Measurements from ENCODE around the gene TMEM125. TPM values are rescaled to one million over a fixed set of nuclear protein-coding genes. Genes with fewer than 3 reads are reported as not detected.

Gene TMEM125
- total RNA-seq, 1 donor from 2014 or later: 1.2 TPM

DNA sequence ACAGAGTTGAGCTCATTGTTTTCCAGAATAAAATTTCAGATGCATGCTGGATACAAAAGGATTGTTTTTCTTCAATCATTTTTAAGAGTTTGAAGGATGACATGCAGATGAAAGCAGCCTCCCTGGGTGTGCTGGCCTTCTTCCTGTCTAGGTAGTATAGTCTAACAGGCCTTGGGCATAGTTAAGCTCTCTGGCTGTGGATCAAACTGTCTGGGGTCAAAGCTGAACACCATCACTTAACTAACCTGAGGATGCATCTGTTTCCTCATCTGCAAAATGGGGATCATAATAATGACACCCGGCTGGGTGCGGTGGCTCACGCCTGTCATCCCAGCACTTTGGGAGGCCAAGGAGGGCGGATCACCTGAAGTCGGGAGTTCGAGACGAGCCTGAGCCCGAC lies 25.0 kb downstream of the TMEM125 start:
- no peak for TF ChIP-seq POLR2AphosphoS5 (IDR thresholded peaks at IDR 0.05; ENCODE audit: insufficient read depth in 1 of 2, low read depth in 1 of 2)
- TF ChIP-seq POLR2A (IDR thresholded peaks at IDR 0.05): no peak
- TF ChIP-seq, protein P1, sequence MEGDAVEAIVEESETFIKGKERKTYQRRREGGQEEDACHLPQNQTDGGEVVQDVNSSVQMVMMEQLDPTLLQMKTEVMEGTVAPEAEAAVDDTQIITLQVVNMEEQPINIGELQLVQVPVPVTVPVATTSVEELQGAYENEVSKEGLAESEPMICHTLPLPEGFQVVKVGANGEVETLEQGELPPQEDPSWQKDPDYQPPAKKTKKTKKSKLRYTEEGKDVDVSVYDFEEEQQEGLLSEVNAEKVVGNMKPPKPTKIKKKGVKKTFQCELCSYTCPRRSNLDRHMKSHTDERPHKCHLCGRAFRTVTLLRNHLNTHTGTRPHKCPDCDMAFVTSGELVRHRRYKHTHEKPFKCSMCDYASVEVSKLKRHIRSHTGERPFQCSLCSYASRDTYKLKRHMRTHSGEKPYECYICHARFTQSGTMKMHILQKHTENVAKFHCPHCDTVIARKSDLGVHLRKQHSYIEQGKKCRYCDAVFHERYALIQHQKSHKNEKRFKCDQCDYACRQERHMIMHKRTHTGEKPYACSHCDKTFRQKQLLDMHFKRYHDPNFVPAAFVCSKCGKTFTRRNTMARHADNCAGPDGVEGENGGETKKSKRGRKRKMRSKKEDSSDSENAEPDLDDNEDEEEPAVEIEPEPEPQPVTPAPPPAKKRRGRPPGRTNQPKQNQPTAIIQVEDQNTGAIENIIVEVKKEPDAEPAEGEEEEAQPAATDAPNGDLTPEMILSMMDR (IDR thresholded peaks at IDR 0.05): no peak
- intact Hi-C loops (cut with DNase I): no loop called here
- Histone ChIP-seq H3K4me1 (peaks cover 20% of the 10 kb centered on the region), H3K4me3 (no peak overlapping the region), H3K27me3 (no peaks in the 10 kb centered on the region), H3K27ac (peak overlapping the region; percentile 63), H3K9me3 (no peaks in the 10 kb centered on the region), H3K36me3 (no peaks in the 10 kb centered on the region)
- no peak for DNase-seq (ENCODE audit: extremely low spot score in 2 of 2)

DNA sequence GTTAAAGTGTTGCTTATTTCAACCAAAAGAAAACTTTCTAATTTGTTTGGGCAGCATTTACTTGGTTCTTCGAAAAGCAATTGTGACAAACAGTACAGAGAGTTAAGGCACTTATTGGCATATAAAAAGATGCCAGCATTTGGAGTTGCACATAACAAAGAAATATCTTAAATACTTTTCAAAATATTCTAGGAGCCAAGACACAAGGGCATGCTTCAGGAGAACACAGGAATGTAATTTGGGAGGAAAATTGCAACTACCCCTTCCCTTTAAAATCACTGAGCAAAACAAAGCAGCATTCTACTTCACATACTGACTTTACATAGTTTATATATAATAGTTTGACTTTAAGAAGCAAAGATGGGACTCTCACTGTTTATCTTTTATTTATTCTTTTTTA lies 26.4 kb downstream of the TMEM125 start:
- Histone ChIP-seq H3K27me3 (no peaks in the 10 kb centered on the region), H3K4me1 (peaks cover 20% of the 10 kb centered on the region), H3K36me3 (no peaks in the 10 kb centered on the region), H3K4me3 (no peak overlapping the region), H3K27ac (peak overlapping the region; percentile 63), H3K9me3 (no peaks in the 10 kb centered on the region)
- DNase-seq (ENCODE audit: extremely low spot score in 2 of 2): no peak
- TF ChIP-seq, protein P1 (IDR thresholded peaks at IDR 0.05): no peak
- TF ChIP-seq POLR2A (IDR thresholded peaks at IDR 0.05) (no peak), POLR2AphosphoS5 (IDR thresholded peaks at IDR 0.05; ENCODE audit: insufficient read depth in 1 of 2, low read depth in 1 of 2) (no peak)
- intact Hi-C loops (cut with DNase I): no loop called here

DNA sequence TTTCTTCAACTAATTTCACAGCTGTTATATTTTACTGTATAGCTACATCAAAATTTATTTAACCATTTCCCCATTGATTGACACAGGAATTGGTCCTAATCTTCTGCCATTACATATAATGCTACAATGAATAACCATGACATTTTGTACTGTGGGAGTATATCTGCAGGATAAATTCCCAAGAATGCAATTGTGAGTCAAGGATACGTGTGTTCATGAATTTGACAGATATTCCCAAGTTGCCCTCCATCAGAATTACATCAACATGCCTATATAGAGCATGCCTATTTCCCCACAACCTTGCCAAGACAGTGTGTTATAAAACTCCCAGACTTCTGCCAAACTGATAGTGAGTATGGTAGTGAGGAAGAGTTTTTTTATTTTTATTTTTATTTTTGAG lies 28.3 kb downstream of the TMEM125 start:
- no peaks in the 10 kb centered on the region for H3K36me3 ChIP-seq
- TF ChIP-seq POLR2AphosphoS5 (IDR thresholded peaks at IDR 0.05; ENCODE audit: insufficient read depth in 1 of 2, low read depth in 1 of 2) (no peak), POLR2A (IDR thresholded peaks at IDR 0.05) (no peak)
- TF ChIP-seq, protein P1 (IDR thresholded peaks at IDR 0.05): no peak
- H3K4me3 ChIP-seq: no peak overlapping the region
- no peak overlapping the region for H3K27ac ChIP-seq
- no peaks in the 10 kb centered on the region for H3K9me3 ChIP-seq
- intact Hi-C loops (cut with DNase I): no loop called here
- DNase-seq (ENCODE audit: extremely low spot score in 2 of 2): no peak
- H3K27me3 ChIP-seq: no peaks in the 10 kb centered on the region
- peaks cover 20% of the 10 kb centered on the region for H3K4me1 ChIP-seq

DNA sequence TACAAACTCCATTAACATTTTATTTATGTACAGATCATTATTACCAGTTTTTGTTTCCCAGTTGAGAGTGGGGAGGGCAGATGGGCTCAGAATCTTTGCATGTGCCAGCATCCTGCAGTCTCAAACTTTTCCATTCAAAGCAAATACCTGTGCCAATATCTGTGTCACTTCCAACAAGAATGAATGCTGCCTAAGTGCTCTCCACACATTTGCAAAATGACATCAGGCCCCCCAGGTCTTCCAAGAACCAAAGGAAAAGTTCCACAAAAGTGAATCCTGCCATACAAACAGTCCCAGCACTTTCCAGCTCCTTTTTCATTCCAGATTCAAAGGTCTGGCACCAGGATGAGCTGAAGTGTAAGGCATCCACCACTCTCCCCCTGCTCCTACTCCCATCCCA lies 29.3 kb downstream of the TMEM125 start:
- Histone ChIP-seq H3K27ac (peak overlapping the region; percentile 48), H3K9me3 (no peaks in the 10 kb centered on the region), H3K4me3 (no peak overlapping the region), H3K27me3 (no peaks in the 10 kb centered on the region), H3K36me3 (no peaks in the 10 kb centered on the region), H3K4me1 (peaks cover 14% of the 10 kb centered on the region)
- no peak for DNase-seq (ENCODE audit: extremely low spot score in 2 of 2)
- intact Hi-C loops (cut with DNase I): no loop called here
- TF ChIP-seq, protein P1 (IDR thresholded peaks at IDR 0.05): no peak
- TF ChIP-seq POLR2A (IDR thresholded peaks at IDR 0.05): no peak
- TF ChIP-seq POLR2AphosphoS5 (IDR thresholded peaks at IDR 0.05; ENCODE audit: insufficient read depth in 1 of 2, low read depth in 1 of 2): no peak

DNA sequence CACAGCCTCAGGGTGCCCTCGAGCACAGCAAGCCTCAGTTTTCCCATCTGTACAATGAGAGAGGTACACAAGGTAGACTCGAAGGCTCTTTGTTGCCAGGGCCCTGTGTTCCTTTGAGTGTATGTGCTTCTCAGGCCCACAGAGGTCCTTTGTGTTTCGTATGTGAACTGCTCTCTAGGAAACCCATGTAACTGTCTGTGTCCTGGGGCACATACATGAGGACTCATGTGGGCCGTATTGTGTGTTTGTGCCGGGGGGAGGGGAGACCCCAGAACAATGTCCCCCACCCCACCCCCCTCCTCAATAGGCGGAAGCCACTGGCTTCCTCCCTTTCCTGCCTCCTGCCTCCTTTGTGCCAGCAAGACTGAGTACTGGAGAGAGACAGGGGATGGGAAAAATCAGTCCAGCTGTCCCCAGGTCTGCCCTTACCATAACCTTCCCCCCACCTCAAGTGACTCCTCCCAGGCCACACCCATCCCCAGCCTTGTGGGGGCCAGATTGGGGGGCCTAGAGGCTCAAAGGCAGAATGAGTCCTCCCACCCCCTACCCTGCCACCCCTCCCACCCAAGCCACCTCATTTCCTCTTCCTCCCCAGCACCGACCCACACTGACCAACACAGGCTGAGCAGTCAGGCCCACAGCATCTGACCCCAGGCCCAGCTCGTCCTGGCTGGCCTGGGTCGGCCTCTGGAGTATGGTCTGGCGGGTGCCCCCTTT lies 30.8 kb downstream of the TMEM125 start, which contains the start of gene TIE1:
TSS of gene TIE1 (plus strand) at position 605 of the 717 bp plus-strand sequence. CDS start at position 695, 90 bp downstream.
- Histone ChIP-seq H3K9me3 (no peaks in the 10 kb centered on the region), H3K4me1 (no peaks in the 10 kb centered on the region), H3K27me3 (no peaks in the 10 kb centered on the region), H3K4me3 (peak within 1 kb of the TSS; percentile 8 to 28), H3K27ac (peak within 1 kb of the TSS; percentile 50), H3K36me3 (no peaks in the 10 kb centered on the region)
- intact Hi-C loops (cut with DNase I): no loop called here
- DNase-seq (ENCODE audit: extremely low spot score in 2 of 2): no peak
- no peak for TF ChIP-seq POLR2AphosphoS5 (IDR thresholded peaks at IDR 0.05; ENCODE audit: insufficient read depth in 1 of 2, low read depth in 1 of 2)
- no peak for TF ChIP-seq POLR2A (IDR thresholded peaks at IDR 0.05)
- TF ChIP-seq, protein P1 (IDR thresholded peaks at IDR 0.05): no peak
